Epithelial cell of proximal tubule (primary cell): ENCODE measurements around the gene WDR20. TPM values are rescaled to one million over a fixed set of nuclear protein-coding genes. Genes with fewer than 3 reads are reported as not detected.

Experiments
- DNase-seq: peaks from one replicate; pipeline ENCODE4 v3.0.0-alpha.2; 2011; ENCODE audit warnings: low read depth
- H3K4me3 ChIP-seq: 2 replicates; pipeline ENCODE4 v1.5.1; 2011; ENCODE audit warnings: low read depth, mild to moderate bottlenecking, low read length
- CTCF ChIP-seq: conservative IDR thresholded peaks from 2 replicates; pipeline ENCODE4 v1.5.1; 2012; ENCODE audit warnings: low read depth, mild to moderate bottlenecking, low read length
- total RNA-seq: library from RNA; depleted of rRNA; stranded (reverse); fragments of >200 nt; gene quantifications from 2 replicates; pipeline ENCODE4 v1.2.3, GENCODE V29; 2015

Gene WDR20
- total RNA-seq, result 12.4 and 13.8 TPM in 2 replicates

GRCh38 chr14:102139286-102140026, at the start of gene WDR20:
TSS of gene WDR20 (plus strand) at chr14:102139897. CDS start at chr14:102139924, 27 bp downstream.
- no peak for DNase-seq
- peak within 1 kb of the TSS; percentile 76 for H3K4me3 ChIP-seq
- no peak for TF ChIP-seq CTCF

GRCh38 chr14:102090713-102091112, 49.0 kb upstream of the WDR20 start:
- TF ChIP-seq CTCF, result no peak
- H3K4me3 ChIP-seq, result no peak overlapping the region
- no peak for DNase-seq

- no peak overlapping the region for H3K4me3 ChIP-seq
- DNase-seq, result no peak
- no peak for TF ChIP-seq CTCF
These were observed 46.9 kb upstream of the WDR20 start for GRCh38 chr14:102092806-102093205.

- no peak for TF ChIP-seq CTCF
- no peak for DNase-seq
- no peak overlapping the region for H3K4me3 ChIP-seq
These were observed 45.6 kb upstream of the WDR20 start for GRCh38 chr14:102094101-102094500.

- DNase-seq, result no peak
- no peak overlapping the region for H3K4me3 ChIP-seq
These were observed 44.3 kb upstream of the WDR20 start for GRCh38 chr14:102095231-102095870.

GRCh38 chr14:102095871-102096568, 43.7 kb upstream of the WDR20 start:
- DNase-seq, result no peak
- no peak for TF ChIP-seq CTCF
- H3K4me3 ChIP-seq, result no peak overlapping the region

More at GRCh38 chr14:102095231-102095870, 44.3 kb upstream of the WDR20 start:
- TF ChIP-seq CTCF, result no peak
